Keratinocyte (primary cell): ENCODE results near the gene DAPK2.

ENCODE experiments used
- CTCF ChIP-seq, 3 experiments: IDR thresholded peaks in 1 of 3; conservative IDR thresholded peaks in 1 of 3; optimal IDR thresholded peaks in 1 of 3; 2 replicates in 2 of 3; 3 replicates in 1 of 3; pipeline versions ENCODE3 to v1.5.1; 2011; ENCODE audit warnings: low read length in 3 of 3, mild to moderate bottlenecking in 3 of 3, moderate library complexity in 2 of 3, control low read depth in 1 of 3, inconsistent platforms in 1 of 3; ENCODE audit not compliant: insufficient read depth in 2 of 3; ENCODE audit errors: extremely low read depth in 1 of 3
- EZH2 ChIP-seq: IDR thresholded peaks from one replicate; pipeline ENCODE4 v1.6.1; 2012; ENCODE audit warnings: inconsistent platforms, mild to moderate bottlenecking, low read length, moderate library complexity

GRCh38 chr15:63953524-63953923 lies 92.8 kb downstream of the DAPK2 start:
- TF ChIP-seq CTCF (optimal IDR thresholded peaks at IDR 0.05 in 1 of 3, IDR thresholded peaks at IDR 0.05 in 1 of 3, conservative IDR thresholded peaks at IDR 0.05 in 1 of 3; ENCODE audit: extremely low read depth in 1 of 3, insufficient read depth in 2 of 3, low read length in 3 of 3) (no peak), EZH2 (no peak)
